Measurements from ENCODE around the gene C21orf91. TPM values are rescaled to one million over a fixed set of nuclear protein-coding genes. Genes with fewer than 3 reads are reported as not detected.

C21orf91 gene
- polyA plus RNA-seq, 3 donors, result 4.6 to 22.3 (median 18.9) TPM

DNA sequence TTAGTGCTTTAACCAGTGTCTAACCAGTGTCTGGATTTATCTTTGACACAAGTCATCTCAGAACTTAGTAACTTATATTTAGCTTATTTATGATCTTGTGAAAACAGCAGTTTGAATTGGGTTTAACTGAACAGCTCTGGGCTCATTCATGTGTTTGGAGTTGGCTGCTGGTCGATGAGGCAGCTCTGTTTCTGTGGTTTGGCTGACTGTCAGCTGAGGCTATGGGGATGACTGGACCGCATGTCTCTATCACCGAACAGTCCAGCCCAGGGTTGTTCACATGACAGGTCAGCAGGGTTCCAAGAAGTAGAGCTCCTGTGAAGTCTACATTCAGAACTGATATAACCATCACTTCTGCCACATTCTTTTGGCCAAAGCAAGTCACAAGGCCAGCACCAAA, 29.1 kb upstream of the C21orf91 start:
- Histone ChIP-seq H3K9ac (ENCODE audit: insufficient read depth, low read length, poor library complexity, severe bottlenecking) (no peak overlapping the region), H3K4me2 (replicated peaks; ENCODE audit: extremely low read depth, low read length, poor library complexity, severe bottlenecking) (no peak overlapping the region), H3K9me3 (replicated peaks in 1 of 2; ENCODE audit: control insufficient read depth in 1 of 2, insufficient read depth in 1 of 2, low read length in 2 of 2) (peaks cover 3 to 10% of the 10 kb centered on the region in 2 donors), H4K20me1 (ENCODE audit: insufficient read depth, low read length) (no peaks in the 10 kb centered on the region), H3K4me1 (ENCODE audit: control insufficient read depth in 1 of 2, insufficient read depth in 2 of 2, low read length in 2 of 2) (peaks cover 0 to 2% of the 10 kb centered on the region in 2 donors), H3K36me3 (replicated peaks in 1 of 2; ENCODE audit: control insufficient read depth in 1 of 2, insufficient read depth in 2 of 2, low read length in 2 of 2) (no peaks in the 10 kb centered on the region), H3K4me3 (replicated peaks in 1 of 3; ENCODE audit: low read depth in 2 of 3, low read length in 3 of 3) (no peak overlapping the region), H3K27ac (ENCODE audit: low read depth in 1 of 2, low read length in 2 of 2) (no peak overlapping the region), H3K27me3 (ENCODE audit: control insufficient read depth in 2 of 2, insufficient read depth in 2 of 2, low read length in 2 of 2) (no peaks in the 10 kb centered on the region), H3K79me2 (ENCODE audit: insufficient read depth, low read length) (no peaks in the 10 kb centered on the region), H2AFZ (ENCODE audit: insufficient read depth, low read depth, low read length, poor library complexity, severe bottlenecking) (no peak overlapping the region)
- no peak for DNase-seq
- Mint-ChIP-seq H3K36me3 (no peaks in the 10 kb centered on the region), H3K27ac (no peak overlapping the region), H3K4me1 (no peaks in the 10 kb centered on the region), H3K9me3 (peaks cover 0 to 7% (median 5%) of the 10 kb centered on the region in 7 donors), H3K27me3 (ENCODE audit: low read depth in 3 of 3) (peaks cover 0 to 5% (median 2%) of the 10 kb centered on the region in 3 donors), H3K4me3 (no peak overlapping the region)
- intact Hi-C loops (cut with micrococcal nuclease), result no loop called here
- TF ChIP-seq CTCF (IDR thresholded peaks at IDR 0.05), result no peak
- 71% methylated on average over 1 of the region's 3 CpGs for WGBS (ENCODE audit: insufficient coverage)

- Histone ChIP-seq H3K79me2 (ENCODE audit: insufficient read depth, low read length) (no peaks in the 10 kb centered on the region), H3K27me3 (ENCODE audit: control insufficient read depth in 2 of 2, insufficient read depth in 2 of 2, low read length in 2 of 2) (no peaks in the 10 kb centered on the region), H3K4me2 (replicated peaks; ENCODE audit: extremely low read depth, low read length, poor library complexity, severe bottlenecking) (no peak overlapping the region), H3K4me1 (ENCODE audit: control insufficient read depth in 1 of 2, insufficient read depth in 2 of 2, low read length in 2 of 2) (no peaks in the 10 kb centered on the region), H3K9me3 (replicated peaks in 1 of 2; ENCODE audit: control insufficient read depth in 1 of 2, insufficient read depth in 1 of 2, low read length in 2 of 2) (no peaks in the 10 kb centered on the region), H2AFZ (ENCODE audit: insufficient read depth, low read depth, low read length, poor library complexity, severe bottlenecking) (no peak overlapping the region), H3K4me3 (replicated peaks in 1 of 3; ENCODE audit: low read depth in 2 of 3, low read length in 3 of 3) (no peak overlapping the region), H4K20me1 (ENCODE audit: insufficient read depth, low read length) (no peaks in the 10 kb centered on the region), H3K27ac (ENCODE audit: low read depth in 1 of 2, low read length in 2 of 2) (no peak overlapping the region), H3K9ac (ENCODE audit: insufficient read depth, low read length, poor library complexity, severe bottlenecking) (no peak overlapping the region), H3K36me3 (replicated peaks in 1 of 2; ENCODE audit: control insufficient read depth in 1 of 2, insufficient read depth in 2 of 2, low read length in 2 of 2) (no peaks in the 10 kb centered on the region)
- H3K4me3 Mint-ChIP-seq, result no peak overlapping the region
- H3K27ac Mint-ChIP-seq, result no peak overlapping the region
- H3K27me3 Mint-ChIP-seq (ENCODE audit: low read depth in 3 of 3), result peaks cover 0 to 4% (median 0%) of the 10 kb centered on the region in 3 donors
- no peaks in the 10 kb centered on the region for H3K36me3 Mint-ChIP-seq
- H3K4me1 Mint-ChIP-seq, result no peaks in the 10 kb centered on the region
- TF ChIP-seq CTCF (IDR thresholded peaks at IDR 0.05), result no peak
- DNase-seq, result no peak
- peaks cover 0 to 2% (median 0%) of the 10 kb centered on the region in 7 donors for H3K9me3 Mint-ChIP-seq
- intact Hi-C loops (cut with micrococcal nuclease), result no loop called here
Observed at GRCh38 chr21:17841103-17841502, 21.9 kb upstream of the C21orf91 start.

Measured in CD14-positive monocyte (primary cell).